CD14-positive monocyte (primary cell): ENCODE measurements around the gene PACSIN2. TPM values are rescaled to one million over a fixed set of nuclear protein-coding genes. Genes with fewer than 3 reads are reported as not detected.

ENCODE experiments used
- DNase-seq, 3 donors: peaks; one replicate each; pipeline ENCODE4 v3.0.0-alpha.2; 2011 to 2022
- H2AFZ ChIP-seq: 2 replicates; pipeline ENCODE4 v1.6.0; 2012; ENCODE audit warnings: mild to moderate bottlenecking, low read depth, low read length, inconsistent platforms; ENCODE audit not compliant: insufficient read depth, poor library complexity, severe bottlenecking
- H3K27ac ChIP-seq, 2 donors: 1 replicate in 1 of 2; 2 replicates in 1 of 2; pipeline ENCODE4 v1.5.1; 2012 to 2013; ENCODE audit warnings: low read length in 2 of 2, control low read depth in 1 of 2, inconsistent platforms in 1 of 2, low read depth in 1 of 2, mild to moderate bottlenecking in 1 of 2
- H3K27me3 ChIP-seq, 2 donors: one replicate each; pipeline versions ENCODE4 v1.6.0 to v1.6.1; 2011 to 2013; ENCODE audit warnings: low read length in 2 of 2; ENCODE audit not compliant: control insufficient read depth in 2 of 2, insufficient read depth in 2 of 2
- H3K36me3 ChIP-seq, 2 donors: replicated peaks in 1 of 2; 1 replicate in 1 of 2; 2 replicates in 1 of 2; pipeline versions ENCODE4 v1.5.1 to v1.6.1; 2012 to 2013; ENCODE audit warnings: low read length in 2 of 2, control low read depth in 1 of 2, inconsistent platforms in 1 of 2, mild to moderate bottlenecking in 1 of 2; ENCODE audit not compliant: insufficient read depth in 2 of 2, control insufficient read depth in 1 of 2
- H3K4me1 ChIP-seq, 2 donors: 1 replicate in 1 of 2; 2 replicates in 1 of 2; pipeline versions ENCODE4 v1.5.1 to v1.6.1; 2012 to 2013; ENCODE audit warnings: low read length in 2 of 2, control low read depth in 1 of 2, inconsistent platforms in 1 of 2, mild to moderate bottlenecking in 1 of 2, moderate library complexity in 1 of 2; ENCODE audit not compliant: insufficient read depth in 2 of 2, control insufficient read depth in 1 of 2
- H3K4me2 ChIP-seq: replicated peaks from 2 replicates; pipeline ENCODE3; 2012; ENCODE audit warnings: low read length, moderate library complexity, mild to moderate bottlenecking; ENCODE audit not compliant: poor library complexity, severe bottlenecking; ENCODE audit errors: extremely low read depth
- H3K4me3 ChIP-seq, 3 experiments: fragments of 200-600 bp in 1 of 3; sonication (generic) in 1 of 3; replicated peaks in 1 of 3; 1 replicate in 2 of 3; 2 replicates in 1 of 3; pipeline ENCODE4 v1.5.1; 2011 to 2013; ENCODE audit warnings: low read length in 3 of 3, mild to moderate bottlenecking in 3 of 3, control low read depth in 2 of 3, low read depth in 2 of 3, inconsistent platforms in 1 of 3, moderate library complexity in 1 of 3
- H3K79me2 ChIP-seq: 2 replicates; pipeline ENCODE4 v1.6.0; 2012; ENCODE audit warnings: mild to moderate bottlenecking, control low read depth, inconsistent platforms, low read length, moderate library complexity; ENCODE audit not compliant: insufficient read depth
- H3K9ac ChIP-seq: 2 replicates; pipeline ENCODE4 v1.6.0; 2017; ENCODE audit warnings: low read length, mild to moderate bottlenecking; ENCODE audit not compliant: insufficient read depth, poor library complexity, severe bottlenecking
- H3K9me3 ChIP-seq, 2 donors: replicated peaks in 1 of 2; 1 replicate in 1 of 2; 2 replicates in 1 of 2; pipeline versions ENCODE4 v1.5.1 to v1.6.1; 2012 to 2013; ENCODE audit warnings: low read length in 2 of 2, control low read depth in 1 of 2; ENCODE audit not compliant: control insufficient read depth in 1 of 2, insufficient read depth in 1 of 2
- H4K20me1 ChIP-seq: 2 replicates; pipeline ENCODE4 v1.6.0; 2012; ENCODE audit warnings: mild to moderate bottlenecking, low read length, control low read depth, moderate library complexity; ENCODE audit not compliant: insufficient read depth
- H3K27ac Mint-ChIP-seq, 7 donors: one replicate each; pipeline ENCODE4 v1.8.0; 2020; ENCODE audit warnings: mild to moderate bottlenecking in 7 of 7, mixed read lengths in 7 of 7, moderate library complexity in 6 of 7, inconsistent platforms in 2 of 7
- H3K27me3 Mint-ChIP-seq, 3 donors: one replicate each; pipeline ENCODE4 v1.8.0; 2021 to 2022; ENCODE audit warnings: low read depth in 3 of 3, mild to moderate bottlenecking in 3 of 3, mixed read lengths in 3 of 3, moderate library complexity in 3 of 3, inconsistent platforms in 1 of 3
- H3K36me3 Mint-ChIP-seq, 2 donors: one replicate each; pipeline ENCODE4 v1.8.0; 2020; ENCODE audit warnings: mixed read lengths in 2 of 2, inconsistent platforms in 1 of 2, mild to moderate bottlenecking in 1 of 2
- H3K4me1 Mint-ChIP-seq: one replicate; pipeline ENCODE4 v1.8.0; 2020; ENCODE audit warnings: mild to moderate bottlenecking, mixed read lengths
- H3K4me3 Mint-ChIP-seq, 2 donors: one replicate each; pipeline ENCODE4 v1.8.0; 2020; ENCODE audit warnings: mild to moderate bottlenecking in 2 of 2, mixed read lengths in 2 of 2, moderate library complexity in 1 of 2
- H3K9me3 Mint-ChIP-seq, 7 donors: one replicate each; pipeline ENCODE4 v1.8.0; 2020 to 2022; ENCODE audit warnings: mixed read lengths in 7 of 7, mild to moderate bottlenecking in 6 of 7, moderate library complexity in 6 of 7, inconsistent platforms in 2 of 7
- WGBS: methylation state at CpG from one replicate; pipeline ENCODE4 v1.1.5; 2013; ENCODE audit warnings: missing lambda C conversion rate; ENCODE audit not compliant: insufficient coverage; 5-methylcytosine and 5-hydroxymethylcytosine counted together
- intact Hi-C, 2 donors: fragments of 100-400 bp; cut with micrococcal nuclease; formaldehyde crosslinking; loops; one replicate each; pipeline versions ENCODE4 v1.15.0 to v1.15.1; 2023
- polyA plus RNA-seq, 3 donors: library from polyadenylated mRNA; depleted of rRNA in 1 of 3; unstranded in 2 of 3; stranded (reverse) in 1 of 3; fragments of 300-500 nt in 2 of 3; fragments of >200 nt in 1 of 3; fragmentation: Illumina TruSeq in 2 of 3; gene quantifications; 1 replicate in 2 of 3; 2 replicates in 1 of 3; pipeline ENCODE4 v1.2.3, GENCODE V29; 2012 to 2021
- TF ChIP-seq, protein P1 (sequence below): fragments of 200-600 bp; IDR thresholded peaks from one replicate; pipeline ENCODE4 v1.8.0; 2022; ENCODE audit warnings: antibody characterized with exemption, mild to moderate bottlenecking

PACSIN2 gene
- polyA plus RNA-seq, 3 donors = 31.2 to 45.7 (median 40.2) TPM

DNA sequence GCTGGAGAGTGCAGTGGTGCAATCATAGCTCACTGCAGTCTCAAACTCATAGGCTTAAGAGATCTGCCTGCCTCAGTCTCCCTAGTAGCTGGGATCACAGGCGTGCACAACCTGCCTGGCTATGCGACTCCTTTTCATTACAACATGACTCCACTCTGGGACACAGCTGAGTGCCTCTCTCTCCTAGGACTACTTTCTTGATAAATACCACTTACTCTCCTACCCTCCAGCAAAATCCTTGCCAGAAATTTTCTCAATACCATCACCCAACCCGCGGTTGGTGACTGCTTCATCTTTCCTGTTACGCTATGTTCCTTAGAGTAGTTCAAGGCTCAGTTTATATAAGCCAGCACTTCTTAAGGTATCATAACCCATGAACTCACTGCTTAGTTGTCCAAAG lies 184.8 kb downstream of the PACSIN2 start:
- Mint-ChIP-seq H3K9me3 (no peaks in the 10 kb centered on the region), H3K27ac (peak overlapping the region in 1 of 7 donors; percentile 28), H3K27me3 (no peaks in the 10 kb centered on the region), H3K4me1 (no peaks in the 10 kb centered on the region), H3K4me3 (no peak overlapping the region), H3K36me3 (peaks cover 66 to 90% of the 10 kb centered on the region in 2 donors)
- TF ChIP-seq, protein P1, sequence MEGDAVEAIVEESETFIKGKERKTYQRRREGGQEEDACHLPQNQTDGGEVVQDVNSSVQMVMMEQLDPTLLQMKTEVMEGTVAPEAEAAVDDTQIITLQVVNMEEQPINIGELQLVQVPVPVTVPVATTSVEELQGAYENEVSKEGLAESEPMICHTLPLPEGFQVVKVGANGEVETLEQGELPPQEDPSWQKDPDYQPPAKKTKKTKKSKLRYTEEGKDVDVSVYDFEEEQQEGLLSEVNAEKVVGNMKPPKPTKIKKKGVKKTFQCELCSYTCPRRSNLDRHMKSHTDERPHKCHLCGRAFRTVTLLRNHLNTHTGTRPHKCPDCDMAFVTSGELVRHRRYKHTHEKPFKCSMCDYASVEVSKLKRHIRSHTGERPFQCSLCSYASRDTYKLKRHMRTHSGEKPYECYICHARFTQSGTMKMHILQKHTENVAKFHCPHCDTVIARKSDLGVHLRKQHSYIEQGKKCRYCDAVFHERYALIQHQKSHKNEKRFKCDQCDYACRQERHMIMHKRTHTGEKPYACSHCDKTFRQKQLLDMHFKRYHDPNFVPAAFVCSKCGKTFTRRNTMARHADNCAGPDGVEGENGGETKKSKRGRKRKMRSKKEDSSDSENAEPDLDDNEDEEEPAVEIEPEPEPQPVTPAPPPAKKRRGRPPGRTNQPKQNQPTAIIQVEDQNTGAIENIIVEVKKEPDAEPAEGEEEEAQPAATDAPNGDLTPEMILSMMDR = no peak
- Histone ChIP-seq H3K4me1 (no peaks in the 10 kb centered on the region), H3K9ac (no peak overlapping the region), H3K36me3 (peaks cover 85 to 93% of the 10 kb centered on the region in 2 donors), H2AFZ (no peak overlapping the region), H3K27me3 (no peaks in the 10 kb centered on the region), H3K4me2 (no peak overlapping the region), H3K27ac (no peak overlapping the region), H3K9me3 (no peaks in the 10 kb centered on the region), H3K4me3 (no peak overlapping the region), H3K79me2 (no peaks in the 10 kb centered on the region), H4K20me1 (no peaks in the 10 kb centered on the region)
- WGBS = 98% methylated on average over 5 of the region's 5 CpGs
- no peak for DNase-seq
- intact Hi-C loops = no loop called here

DNA sequence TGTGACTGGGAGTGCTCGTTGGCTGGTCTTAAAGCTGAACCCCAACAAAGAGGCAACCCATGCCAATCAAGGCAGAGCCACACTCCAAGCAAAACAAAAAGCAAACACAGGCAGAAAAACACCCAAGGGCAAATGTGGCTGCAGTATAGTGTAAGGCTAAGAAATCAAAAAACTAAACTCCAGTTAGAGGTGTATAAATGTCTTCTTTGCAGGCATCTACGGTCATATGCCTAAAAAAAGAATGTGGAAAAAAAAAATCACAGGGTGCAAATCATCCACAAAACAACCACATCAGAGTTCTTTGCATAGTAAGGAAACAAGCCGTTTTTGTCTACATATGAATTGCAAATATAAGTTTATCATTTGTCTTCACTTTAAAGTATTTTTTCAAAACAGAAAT lies 185.6 kb downstream of the PACSIN2 start:
- Histone ChIP-seq H3K9me3 (no peaks in the 10 kb centered on the region), H3K27me3 (no peaks in the 10 kb centered on the region), H3K36me3 (peaks cover 83 to 93% of the 10 kb centered on the region in 2 donors), H3K4me3 (no peak overlapping the region), H3K4me1 (no peaks in the 10 kb centered on the region), H3K4me2 (no peak overlapping the region), H3K9ac (no peak overlapping the region), H4K20me1 (no peaks in the 10 kb centered on the region), H2AFZ (no peak overlapping the region), H3K27ac (no peak overlapping the region), H3K79me2 (no peaks in the 10 kb centered on the region)
- Mint-ChIP-seq H3K27ac (peak overlapping the region in 1 of 7 donors; percentile 40), H3K9me3 (no peaks in the 10 kb centered on the region), H3K27me3 (peaks cover 0 to 2% (median 0%) of the 10 kb centered on the region in 3 donors), H3K4me3 (no peak overlapping the region), H3K36me3 (peaks cover 66 to 90% of the 10 kb centered on the region in 2 donors), H3K4me1 (no peaks in the 10 kb centered on the region)
- no peak for DNase-seq
- intact Hi-C loops = no loop called here
- no CpG with 5 or more reads among the region's 3 CpGs for WGBS
- TF ChIP-seq, protein P1 = no peak
